HL-60 (cell line): ENCODE measurements around the gene SLC46A1.

Experiments used
- DNase-seq, 2 experiments: peaks; one replicate each; pipeline ENCODE4 v3.0.0-alpha.2; 2010 to 2020; ENCODE audit warnings: low read depth in 1 of 2, low spot score in 1 of 2
- H3K27ac ChIP-seq: fragments of 250-450 bp; sonication (Bioruptor Pico); replicated peaks from 2 replicates; pipeline ENCODE4 v1.5.1; 2020; ENCODE audit warnings: mild to moderate bottlenecking, moderate library complexity
- H3K27me3 ChIP-seq: fragments of 250-450 bp; sonication (Bioruptor Pico); 2 replicates; pipeline ENCODE4 v1.5.1; 2021; ENCODE audit warnings: mild to moderate bottlenecking, moderate library complexity; ENCODE audit not compliant: insufficient read depth, poor library complexity, severe bottlenecking
- H3K4me3 ChIP-seq: replicated peaks from 2 replicates; pipeline ENCODE4 v1.5.1; 2011; ENCODE audit warnings: mild to moderate bottlenecking, control low read depth, low read length; ENCODE audit not compliant: insufficient read depth
- CTCF ChIP-seq: IDR thresholded peaks from one replicate; pipeline ENCODE4 v1.5.1; 2011; ENCODE audit warnings: low read length, control low read depth, inconsistent platforms; ENCODE audit not compliant: insufficient read depth
- GABPA ChIP-seq: IDR thresholded peaks from 2 replicates; pipeline ENCODE4 v1.6.1; 2012; ENCODE audit warnings: low read depth
- POLR2AphosphoS5 ChIP-seq: IDR thresholded peaks from 2 replicates; pipeline ENCODE4 v1.6.1; 2012; ENCODE audit warnings: low read depth
- SPI1 ChIP-seq: IDR thresholded peaks from 2 replicates; pipeline ENCODE4 v1.6.1; 2012; ENCODE audit warnings: low read depth, mild to moderate bottlenecking, borderline replicate concordance
- TF ChIP-seq, protein P1 (sequence below): IDR thresholded peaks from 2 replicates; pipeline ENCODE4 v1.6.1; 2012; ENCODE audit warnings: low read depth; ENCODE audit not compliant: insufficient replicate concordance

Gene SLC46A1

GRCh38 chr17:28413804-28414203, 7.8 kb upstream of the SLC46A1 start:
- Histone ChIP-seq H3K4me3 (no peak overlapping the region), H3K27me3 (peaks cover 2% of the 10 kb centered on the region), H3K27ac (no peak overlapping the region)
- TF ChIP-seq SPI1, result no peak
- TF ChIP-seq, protein P1, sequence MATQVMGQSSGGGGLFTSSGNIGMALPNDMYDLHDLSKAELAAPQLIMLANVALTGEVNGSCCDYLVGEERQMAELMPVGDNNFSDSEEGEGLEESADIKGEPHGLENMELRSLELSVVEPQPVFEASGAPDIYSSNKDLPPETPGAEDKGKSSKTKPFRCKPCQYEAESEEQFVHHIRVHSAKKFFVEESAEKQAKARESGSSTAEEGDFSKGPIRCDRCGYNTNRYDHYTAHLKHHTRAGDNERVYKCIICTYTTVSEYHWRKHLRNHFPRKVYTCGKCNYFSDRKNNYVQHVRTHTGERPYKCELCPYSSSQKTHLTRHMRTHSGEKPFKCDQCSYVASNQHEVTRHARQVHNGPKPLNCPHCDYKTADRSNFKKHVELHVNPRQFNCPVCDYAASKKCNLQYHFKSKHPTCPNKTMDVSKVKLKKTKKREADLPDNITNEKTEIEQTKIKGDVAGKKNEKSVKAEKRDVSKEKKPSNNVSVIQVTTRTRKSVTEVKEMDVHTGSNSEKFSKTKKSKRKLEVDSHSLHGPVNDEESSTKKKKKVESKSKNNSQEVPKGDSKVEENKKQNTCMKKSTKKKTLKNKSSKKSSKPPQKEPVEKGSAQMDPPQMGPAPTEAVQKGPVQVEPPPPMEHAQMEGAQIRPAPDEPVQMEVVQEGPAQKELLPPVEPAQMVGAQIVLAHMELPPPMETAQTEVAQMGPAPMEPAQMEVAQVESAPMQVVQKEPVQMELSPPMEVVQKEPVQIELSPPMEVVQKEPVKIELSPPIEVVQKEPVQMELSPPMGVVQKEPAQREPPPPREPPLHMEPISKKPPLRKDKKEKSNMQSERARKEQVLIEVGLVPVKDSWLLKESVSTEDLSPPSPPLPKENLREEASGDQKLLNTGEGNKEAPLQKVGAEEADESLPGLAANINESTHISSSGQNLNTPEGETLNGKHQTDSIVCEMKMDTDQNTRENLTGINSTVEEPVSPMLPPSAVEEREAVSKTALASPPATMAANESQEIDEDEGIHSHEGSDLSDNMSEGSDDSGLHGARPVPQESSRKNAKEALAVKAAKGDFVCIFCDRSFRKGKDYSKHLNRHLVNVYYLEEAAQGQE, result no peak
- no peak for TF ChIP-seq GABPA
- TF ChIP-seq POLR2AphosphoS5, result no peak
- no peak for TF ChIP-seq CTCF
- no peak for DNase-seq

DNA sequence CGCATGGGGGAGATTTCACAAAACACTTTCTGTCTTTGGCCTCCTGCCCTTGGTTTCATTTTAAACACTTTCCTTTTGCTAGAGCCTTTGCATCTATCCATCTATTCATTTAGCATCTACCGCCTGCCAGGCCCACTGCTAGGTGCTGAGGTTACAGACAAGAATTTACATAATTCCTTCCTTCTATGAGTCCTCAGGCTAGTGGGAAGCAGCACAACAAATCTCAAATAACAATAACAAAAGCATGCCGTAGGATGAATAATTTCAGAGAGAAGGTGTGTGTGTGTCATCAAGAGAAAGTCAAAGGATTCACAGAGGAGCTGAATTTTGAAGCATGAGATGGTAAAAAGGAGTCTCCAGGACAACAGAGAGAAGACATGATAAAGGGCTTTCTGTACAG, 6.1 kb upstream of the SLC46A1 start:
- no peak for DNase-seq
- peaks cover 11% of the 10 kb centered on the region for H3K27me3 ChIP-seq
- no peak overlapping the region for H3K4me3 ChIP-seq
- TF ChIP-seq POLR2AphosphoS5 (no peak), GABPA (no peak), CTCF (no peak), SPI1 (no peak)
- TF ChIP-seq, protein P1, result no peak
- no peak overlapping the region for H3K27ac ChIP-seq

DNA sequence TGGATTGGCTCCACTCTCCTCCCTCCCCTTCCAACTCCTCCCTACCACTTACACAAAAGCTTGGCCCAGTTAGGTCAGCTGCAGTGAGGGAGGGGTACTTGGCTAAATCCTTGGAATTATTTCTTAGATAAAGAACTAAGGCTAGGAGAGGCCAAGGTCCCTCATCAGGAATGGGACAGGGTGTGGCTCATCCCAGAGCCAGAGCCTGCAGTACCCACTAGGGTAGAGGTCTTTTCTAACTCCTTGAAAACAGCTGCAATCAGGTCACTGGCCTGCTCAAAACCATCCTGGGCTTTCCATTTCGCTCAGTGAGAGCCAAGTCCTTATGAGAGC, 1.9 kb upstream of the SLC46A1 start:
- Histone ChIP-seq H3K27me3 (peaks cover 24% of the 10 kb centered on the region), H3K27ac (no peak overlapping the region), H3K4me3 (no peak overlapping the region)
- TF ChIP-seq GABPA (no peak), SPI1 (no peak), POLR2AphosphoS5 (no peak), CTCF (no peak)
- TF ChIP-seq, protein P1, result no peak
- DNase-seq, result no peak
